Measurements from ENCODE around the gene RPL13A.

The RPL13A gene

GRCh38 chr19:49445997-49446396 is 41.4 kb upstream of the RPL13A start:
- H3K9ac ChIP-seq (ENCODE audit: low read depth, low read length) = no peak overlapping the region
- H3K4me3 ChIP-seq (ENCODE audit: low read length) = no peak overlapping the region
- peaks cover 9% of the 10 kb centered on the region; the same call in 1 of the 2 replicates for H3K4me1 ChIP-seq (ENCODE audit: insufficient read depth, low read length)
- peaks cover 14% of the 10 kb centered on the region for H3K27me3 ChIP-seq (ENCODE audit: insufficient read depth, low read length)
- no peaks in the 10 kb centered on the region for H3K9me3 ChIP-seq (ENCODE audit: insufficient read depth, low read depth, low read length)
- peaks cover 40% of the 10 kb centered on the region for H3K36me3 ChIP-seq (ENCODE audit: insufficient read depth, low read depth, low read length)
- no peak overlapping the region for H3K27ac ChIP-seq (ENCODE audit: low read length)

- no peak overlapping the region for H3K27ac ChIP-seq (ENCODE audit: low read length)
- H3K9me3 ChIP-seq (ENCODE audit: insufficient read depth, low read depth, low read length) = no peaks in the 10 kb centered on the region
- H3K9ac ChIP-seq (ENCODE audit: low read depth, low read length) = no peak overlapping the region
Observed at GRCh38 chr19:49447485-49448431, 39.6 kb upstream of the RPL13A start.

GRCh38 chr19:49448432-49448786 is 39.0 kb upstream of the RPL13A start:
- no peak overlapping the region for H3K4me3 ChIP-seq (ENCODE audit: low read length)
- no peaks in the 10 kb centered on the region for H3K4me1 ChIP-seq (ENCODE audit: insufficient read depth, low read length)
- H3K9ac ChIP-seq (ENCODE audit: low read depth, low read length) = no peak overlapping the region
- no peaks in the 10 kb centered on the region for H3K9me3 ChIP-seq (ENCODE audit: insufficient read depth, low read depth, low read length)
- peaks cover 40% of the 10 kb centered on the region for H3K36me3 ChIP-seq (ENCODE audit: insufficient read depth, low read depth, low read length)
- no peaks in the 10 kb centered on the region for H3K27me3 ChIP-seq (ENCODE audit: insufficient read depth, low read length)
- H3K27ac ChIP-seq (ENCODE audit: low read length) = no peak overlapping the region

More at GRCh38 chr19:49447485-49448431, 39.6 kb upstream of the RPL13A start:
- Histone ChIP-seq H3K36me3 (ENCODE audit: insufficient read depth, low read depth, low read length) (peaks cover 40% of the 10 kb centered on the region), H3K4me1 (ENCODE audit: insufficient read depth, low read length) (no peaks in the 10 kb centered on the region), H3K27me3 (ENCODE audit: insufficient read depth, low read length) (no peaks in the 10 kb centered on the region), H3K4me3 (ENCODE audit: low read length) (no peak overlapping the region)

- Histone ChIP-seq H3K4me3 (ENCODE audit: low read length) (peak overlapping the region; percentile 80), H3K9me3 (ENCODE audit: insufficient read depth, low read depth, low read length) (no peaks in the 10 kb centered on the region), H3K9ac (ENCODE audit: low read depth, low read length) (peak overlapping the region; percentile 95; the same call in 1 of the 2 replicates), H3K4me1 (ENCODE audit: insufficient read depth, low read length) (no peaks in the 10 kb centered on the region), H3K36me3 (ENCODE audit: insufficient read depth, low read depth, low read length) (peaks cover 40% of the 10 kb centered on the region), H3K27ac (ENCODE audit: low read length) (no peak overlapping the region), H3K27me3 (ENCODE audit: insufficient read depth, low read length) (no peaks in the 10 kb centered on the region)
Observed at GRCh38 chr19:49450405-49450804, 37.0 kb upstream of the RPL13A start.

- H3K27ac ChIP-seq (ENCODE audit: low read length) = peak within 1 kb of the TSS; percentile 100
- peak within 1 kb of the TSS; percentile 99 for H3K4me3 ChIP-seq (ENCODE audit: low read length)
- no peaks in the 10 kb centered on the region for H3K4me1 ChIP-seq (ENCODE audit: insufficient read depth, low read length)
Observed at GRCh38 chr19:49451430-49452181, 35.8 kb upstream of the RPL13A start, which contains the start of gene PIH1D1. PIH1D1 (minus strand) TSS chr19:49451814; CDS start chr19:49451574, 240 bp downstream.

GRCh38 chr19:49453013-49453756 is 34.2 kb upstream of the RPL13A start, which contains the start of gene ALDH16A1:
ALDH16A1 (plus strand) TSS chr19:49453225; CDS start chr19:49453332, 107 bp downstream.
- H3K27me3 ChIP-seq (ENCODE audit: insufficient read depth, low read length) = no peaks in the 10 kb centered on the region
- H3K4me3 ChIP-seq (ENCODE audit: low read length) = peak within 1 kb of the TSS; percentile 99
- no peaks in the 10 kb centered on the region for H3K4me1 ChIP-seq (ENCODE audit: insufficient read depth, low read length)
- H3K9me3 ChIP-seq (ENCODE audit: insufficient read depth, low read depth, low read length) = no peaks in the 10 kb centered on the region
- peak within 1 kb of the TSS; percentile 100 for H3K27ac ChIP-seq (ENCODE audit: low read length)
- peak within 1 kb of the TSS; percentile 100 for H3K9ac ChIP-seq (ENCODE audit: low read depth, low read length)
- H3K36me3 ChIP-seq (ENCODE audit: insufficient read depth, low read depth, low read length) = peaks cover 32% of the 10 kb centered on the region

More at GRCh38 chr19:49451430-49452181, 35.8 kb upstream of the RPL13A start, which contains the start of gene PIH1D1:
- Histone ChIP-seq H3K9me3 (ENCODE audit: insufficient read depth, low read depth, low read length) (no peaks in the 10 kb centered on the region), H3K9ac (ENCODE audit: low read depth, low read length) (peak within 1 kb of the TSS; percentile 100), H3K27me3 (ENCODE audit: insufficient read depth, low read length) (no peaks in the 10 kb centered on the region), H3K36me3 (ENCODE audit: insufficient read depth, low read depth, low read length) (peaks cover 45% of the 10 kb centered on the region)

- H3K36me3 ChIP-seq (ENCODE audit: insufficient read depth, low read depth, low read length) = peaks cover 26% of the 10 kb centered on the region
- no peaks in the 10 kb centered on the region for H3K27me3 ChIP-seq (ENCODE audit: insufficient read depth, low read length)
- H3K4me3 ChIP-seq (ENCODE audit: low read length) = peak overlapping the region; percentile 99
- peak overlapping the region; percentile 100 for H3K9ac ChIP-seq (ENCODE audit: low read depth, low read length)
- H3K9me3 ChIP-seq (ENCODE audit: insufficient read depth, low read depth, low read length) = no peaks in the 10 kb centered on the region
- H3K27ac ChIP-seq (ENCODE audit: low read length) = peak overlapping the region; percentile 100
- H3K4me1 ChIP-seq (ENCODE audit: insufficient read depth, low read length) = no peaks in the 10 kb centered on the region
Observed at GRCh38 chr19:49453757-49454240, 33.6 kb upstream of the RPL13A start.

- Histone ChIP-seq H3K27ac (ENCODE audit: low read length) (no peak overlapping the region), H3K36me3 (ENCODE audit: insufficient read depth, low read depth, low read length) (peaks cover 22% of the 10 kb centered on the region), H3K27me3 (ENCODE audit: insufficient read depth, low read length) (no peaks in the 10 kb centered on the region)
Observed at GRCh38 chr19:49455773-49456172, 31.6 kb upstream of the RPL13A start.

GRCh38 chr19:49456326-49456725 is 31.1 kb upstream of the RPL13A start:
- Histone ChIP-seq H3K27ac (ENCODE audit: low read length) (no peak overlapping the region), H3K9me3 (ENCODE audit: insufficient read depth, low read depth, low read length) (no peaks in the 10 kb centered on the region)

More at GRCh38 chr19:49455773-49456172, 31.6 kb upstream of the RPL13A start:
- no peaks in the 10 kb centered on the region for H3K4me1 ChIP-seq (ENCODE audit: insufficient read depth, low read length)
- no peaks in the 10 kb centered on the region for H3K9me3 ChIP-seq (ENCODE audit: insufficient read depth, low read depth, low read length)
- no peak overlapping the region for H3K9ac ChIP-seq (ENCODE audit: low read depth, low read length)
- no peak overlapping the region for H3K4me3 ChIP-seq (ENCODE audit: low read length)

GRCh38 chr19:49458567-49458903 is 28.9 kb upstream of the RPL13A start:
- Histone ChIP-seq H3K4me3 (ENCODE audit: low read length) (no peak overlapping the region), H3K27ac (ENCODE audit: low read length) (no peak overlapping the region), H3K4me1 (ENCODE audit: insufficient read depth, low read length) (no peaks in the 10 kb centered on the region), H3K27me3 (ENCODE audit: insufficient read depth, low read length) (no peaks in the 10 kb centered on the region), H3K9me3 (ENCODE audit: insufficient read depth, low read depth, low read length) (no peaks in the 10 kb centered on the region), H3K36me3 (ENCODE audit: insufficient read depth, low read depth, low read length) (peaks cover 22% of the 10 kb centered on the region), H3K9ac (ENCODE audit: low read depth, low read length) (no peak overlapping the region)

More at GRCh38 chr19:49456326-49456725, 31.1 kb upstream of the RPL13A start:
- H3K4me3 ChIP-seq (ENCODE audit: low read length) = no peak overlapping the region
- H3K27me3 ChIP-seq (ENCODE audit: insufficient read depth, low read length) = no peaks in the 10 kb centered on the region
- H3K9ac ChIP-seq (ENCODE audit: low read depth, low read length) = no peak overlapping the region
- H3K36me3 ChIP-seq (ENCODE audit: insufficient read depth, low read depth, low read length) = peaks cover 22% of the 10 kb centered on the region
- H3K4me1 ChIP-seq (ENCODE audit: insufficient read depth, low read length) = no peaks in the 10 kb centered on the region

- no peak overlapping the region for H3K4me3 ChIP-seq (ENCODE audit: low read length)
- no peaks in the 10 kb centered on the region for H3K27me3 ChIP-seq (ENCODE audit: insufficient read depth, low read length)
- H3K27ac ChIP-seq (ENCODE audit: low read length) = no peak overlapping the region
- no peaks in the 10 kb centered on the region for H3K9me3 ChIP-seq (ENCODE audit: insufficient read depth, low read depth, low read length)
- no peaks in the 10 kb centered on the region for H3K4me1 ChIP-seq (ENCODE audit: insufficient read depth, low read length)
- H3K36me3 ChIP-seq (ENCODE audit: insufficient read depth, low read depth, low read length) = peaks cover 24% of the 10 kb centered on the region
- no peak overlapping the region for H3K9ac ChIP-seq (ENCODE audit: low read depth, low read length)
Observed at GRCh38 chr19:49459388-49459787, 28.0 kb upstream of the RPL13A start.
